ENCODE data around the gene PRR11. TPM values are rescaled to one million over a fixed set of nuclear protein-coding genes. Genes with fewer than 3 reads are reported as not detected.

The PRR11 gene
- total RNA-seq, 2 donors from 2014 or later, result 52.5 to 58.5 TPM

GRCh38 chr17:59145571-59146096 is 9.9 kb upstream of the PRR11 start:
- Histone ChIP-seq H3K27ac (ENCODE audit: low read depth, low read length) (no peak overlapping the region), H3K4me3 (ENCODE audit: low read length) (no peak overlapping the region), H3K27me3 (ENCODE audit: control insufficient read depth, insufficient read depth, low read length, poor library complexity, severe bottlenecking) (no peaks in the 10 kb centered on the region), H3K4me1 (ENCODE audit: control insufficient read depth, insufficient read depth, low read length) (peaks cover 3% of the 10 kb centered on the region), H3K9me3 (ENCODE audit: control insufficient read depth, low read length) (no peaks in the 10 kb centered on the region), H3K36me3 (ENCODE audit: control insufficient read depth, insufficient read depth, low read length) (peaks cover 37% of the 10 kb centered on the region), H3K9ac (ENCODE audit: extremely low read depth, low read length, poor library complexity, severe bottlenecking) (no peak overlapping the region)
- peak; percentile 42 for DNase-seq
- WGBS, 2 experiments (ENCODE audit: insufficient coverage in 1 of 2, insufficient read length in 1 of 2), result 94 to 100% methylated on average over 2 to 4 of the region's 4 CpGs
- Mint-ChIP-seq H3K27me3 (ENCODE audit: insufficient read depth) (no peaks in the 10 kb centered on the region), H3K27ac (no peak overlapping the region), H3K9me3 (no peaks in the 10 kb centered on the region), H3K36me3 (ENCODE audit: low read depth) (peaks cover 38% of the 10 kb centered on the region), H3K4me3 (no peak overlapping the region), H3K4me1 (peaks cover 4% of the 10 kb centered on the region)
- TF ChIP-seq, protein P1, sequence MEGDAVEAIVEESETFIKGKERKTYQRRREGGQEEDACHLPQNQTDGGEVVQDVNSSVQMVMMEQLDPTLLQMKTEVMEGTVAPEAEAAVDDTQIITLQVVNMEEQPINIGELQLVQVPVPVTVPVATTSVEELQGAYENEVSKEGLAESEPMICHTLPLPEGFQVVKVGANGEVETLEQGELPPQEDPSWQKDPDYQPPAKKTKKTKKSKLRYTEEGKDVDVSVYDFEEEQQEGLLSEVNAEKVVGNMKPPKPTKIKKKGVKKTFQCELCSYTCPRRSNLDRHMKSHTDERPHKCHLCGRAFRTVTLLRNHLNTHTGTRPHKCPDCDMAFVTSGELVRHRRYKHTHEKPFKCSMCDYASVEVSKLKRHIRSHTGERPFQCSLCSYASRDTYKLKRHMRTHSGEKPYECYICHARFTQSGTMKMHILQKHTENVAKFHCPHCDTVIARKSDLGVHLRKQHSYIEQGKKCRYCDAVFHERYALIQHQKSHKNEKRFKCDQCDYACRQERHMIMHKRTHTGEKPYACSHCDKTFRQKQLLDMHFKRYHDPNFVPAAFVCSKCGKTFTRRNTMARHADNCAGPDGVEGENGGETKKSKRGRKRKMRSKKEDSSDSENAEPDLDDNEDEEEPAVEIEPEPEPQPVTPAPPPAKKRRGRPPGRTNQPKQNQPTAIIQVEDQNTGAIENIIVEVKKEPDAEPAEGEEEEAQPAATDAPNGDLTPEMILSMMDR (conservative IDR thresholded peaks at IDR 0.05), result no peak

DNA sequence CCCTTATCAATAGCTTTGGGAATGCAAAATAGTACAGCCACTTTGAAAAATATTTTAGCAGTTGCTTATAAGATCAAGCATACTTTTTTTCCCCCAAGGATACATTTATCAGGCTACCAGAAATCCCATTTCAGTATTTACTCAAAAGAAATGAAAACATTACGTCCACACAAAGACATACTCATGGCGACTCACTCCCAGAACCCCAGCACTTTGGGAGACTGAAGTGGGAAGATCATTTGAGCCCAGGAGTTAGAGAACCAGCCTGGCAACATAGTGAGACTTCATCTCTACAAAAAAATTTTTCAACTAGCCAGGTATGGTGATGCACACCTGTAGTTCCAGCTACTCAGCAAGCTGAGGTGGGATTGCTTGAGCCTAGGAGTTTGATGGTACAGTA is 6.5 kb upstream of the PRR11 start:
- peaks cover 23% of the 10 kb centered on the region for H3K4me1 Mint-ChIP-seq
- H3K9me3 ChIP-seq (ENCODE audit: control insufficient read depth, low read length), result no peaks in the 10 kb centered on the region
- no peak overlapping the region for H3K9ac ChIP-seq (ENCODE audit: extremely low read depth, low read length, poor library complexity, severe bottlenecking)
- H3K27ac Mint-ChIP-seq, result no peak overlapping the region
- no peaks in the 10 kb centered on the region for H3K27me3 ChIP-seq (ENCODE audit: control insufficient read depth, insufficient read depth, low read length, poor library complexity, severe bottlenecking)
- peaks cover 29% of the 10 kb centered on the region for H3K36me3 Mint-ChIP-seq (ENCODE audit: low read depth)
- no peak overlapping the region for H3K4me3 Mint-ChIP-seq
- H3K9me3 Mint-ChIP-seq, result no peaks in the 10 kb centered on the region
- TF ChIP-seq, protein P1 (conservative IDR thresholded peaks at IDR 0.05), result no peak
- H3K36me3 ChIP-seq (ENCODE audit: control insufficient read depth, insufficient read depth, low read length), result peaks cover 40% of the 10 kb centered on the region
- no peak overlapping the region for H3K27ac ChIP-seq (ENCODE audit: low read depth, low read length)
- 98% methylated on average over 2 of the region's 2 CpGs; no CpG with 5 or more reads in 1 of the 2 experiments for WGBS, 2 experiments (ENCODE audit: insufficient coverage in 1 of 2, insufficient read length in 1 of 2)
- peaks cover 10% of the 10 kb centered on the region for H3K4me1 ChIP-seq (ENCODE audit: control insufficient read depth, insufficient read depth, low read length)
- H3K27me3 Mint-ChIP-seq (ENCODE audit: insufficient read depth), result no peaks in the 10 kb centered on the region
- no peak overlapping the region for H3K4me3 ChIP-seq (ENCODE audit: low read length)
- peak; percentile 33 for DNase-seq

GRCh38 chr17:59149841-59150511 is 5.6 kb upstream of the PRR11 start:
- Mint-ChIP-seq H3K4me1 (peaks cover 23% of the 10 kb centered on the region), H3K27ac (no peak overlapping the region)

More at GRCh38 chr17:59149841-59150511, 5.6 kb upstream of the PRR11 start:
- Histone ChIP-seq H3K36me3 (ENCODE audit: control insufficient read depth, insufficient read depth, low read length) (peaks cover 33% of the 10 kb centered on the region), H3K27ac (ENCODE audit: low read depth, low read length) (no peak overlapping the region), H3K9ac (ENCODE audit: extremely low read depth, low read length, poor library complexity, severe bottlenecking) (no peak overlapping the region), H3K27me3 (ENCODE audit: control insufficient read depth, insufficient read depth, low read length, poor library complexity, severe bottlenecking) (no peaks in the 10 kb centered on the region), H3K4me1 (ENCODE audit: control insufficient read depth, insufficient read depth, low read length) (peaks cover 10% of the 10 kb centered on the region), H3K9me3 (ENCODE audit: control insufficient read depth, low read length) (no peaks in the 10 kb centered on the region), H3K4me3 (ENCODE audit: low read length) (no peak overlapping the region)
- TF ChIP-seq, protein P1 (conservative IDR thresholded peaks at IDR 0.05), result peak; percentile 12
- Mint-ChIP-seq H3K4me3 (no peak overlapping the region), H3K36me3 (ENCODE audit: low read depth) (peaks cover 23% of the 10 kb centered on the region), H3K9me3 (no peaks in the 10 kb centered on the region), H3K27me3 (ENCODE audit: insufficient read depth) (no peaks in the 10 kb centered on the region)
- DNase-seq, result peak; percentile 57
- WGBS, 2 experiments (ENCODE audit: insufficient coverage in 1 of 2, insufficient read length in 1 of 2), result 95% methylated on average over 3 to 5 of the region's 5 CpGs
